ENCODE measurements around the gene CAMSAP1. TPM values are rescaled to one million over a fixed set of nuclear protein-coding genes. Genes with fewer than 3 reads are reported as not detected.
A peak's percentile ranks its signal among the peaks of the same experiment; 100 is the strongest.

Gene CAMSAP1
- polyA plus RNA-seq, 12 donors = 18.1 to 32.5 (median 25.4) TPM; not detected in 1

DNA sequence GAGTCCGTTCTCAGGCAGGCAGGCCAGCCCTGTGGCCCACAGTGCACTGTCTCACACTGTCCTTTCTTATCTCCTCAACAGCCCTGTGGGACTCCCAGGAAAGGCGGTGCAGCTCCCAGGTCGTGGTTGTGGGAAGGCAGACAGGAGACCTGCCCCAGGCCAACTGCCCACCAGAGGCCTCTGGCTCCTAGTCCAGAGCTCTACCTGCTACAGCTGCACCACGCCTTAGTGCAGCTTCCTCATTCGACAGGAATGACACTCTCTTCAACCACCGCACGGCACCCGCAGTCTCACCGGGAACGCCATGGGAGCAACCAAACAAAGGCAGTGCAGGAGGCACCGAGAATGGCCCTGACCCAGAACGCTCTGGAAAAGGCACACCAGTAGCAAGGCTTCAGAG lies 25.3 kb downstream of the CAMSAP1 start:
- DNase-seq = no peak

DNA sequence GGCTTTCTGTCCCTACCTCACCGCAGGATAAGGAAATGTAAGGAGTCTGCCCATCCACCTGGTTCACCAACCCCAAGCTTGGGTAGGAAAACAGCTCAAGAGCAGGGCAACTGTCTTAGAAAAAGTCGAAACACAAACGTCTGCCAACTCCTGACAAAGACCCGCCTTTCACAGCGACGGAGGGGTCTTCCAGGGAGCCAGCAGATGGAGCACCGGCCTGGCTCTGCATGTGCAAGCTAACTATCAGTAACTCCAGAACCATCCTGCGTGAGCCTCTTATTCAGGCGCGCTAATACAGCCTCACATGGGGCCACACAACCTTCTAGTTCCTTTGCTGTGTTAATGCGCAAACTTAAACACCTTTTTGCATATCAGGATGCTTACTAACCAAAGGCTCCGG lies 26.9 kb downstream of the CAMSAP1 start:
- no peak for DNase-seq

DNA sequence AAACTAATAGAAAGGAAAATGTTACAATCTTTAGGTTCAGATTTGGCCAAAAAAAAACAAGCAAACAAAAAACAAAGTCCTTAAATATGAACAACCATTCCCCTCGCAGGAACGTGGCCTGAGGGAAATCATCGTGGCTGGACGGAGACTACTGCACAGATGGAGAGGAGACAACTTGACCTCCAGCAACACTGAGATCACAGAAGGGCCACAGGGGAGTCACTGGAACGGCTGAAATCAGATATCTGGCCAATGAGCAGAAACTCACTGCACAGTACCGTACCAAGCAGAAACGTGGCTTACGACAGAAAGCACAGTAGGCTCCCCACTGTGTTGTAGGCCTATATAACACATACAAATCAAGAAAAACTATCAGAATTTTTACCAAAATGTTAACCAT lies 27.7 kb downstream of the CAMSAP1 start:
- no peak for DNase-seq

DNA sequence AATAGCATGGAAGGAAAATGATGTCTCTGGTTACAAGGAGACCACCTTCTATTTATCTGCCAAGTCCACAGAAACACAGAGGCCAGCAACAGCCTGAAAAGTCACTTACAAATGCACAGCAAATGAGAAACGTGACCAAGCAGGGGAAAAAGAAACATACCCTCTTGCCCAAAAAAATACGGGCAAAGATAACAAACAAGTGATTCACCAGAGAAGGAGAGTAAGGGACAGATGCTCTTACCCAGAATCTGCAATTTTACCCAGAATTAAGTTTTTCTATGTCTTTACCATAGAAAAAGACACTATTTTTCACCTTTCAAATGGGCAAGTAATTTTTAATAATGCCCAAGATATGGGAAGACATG lies 28.1 kb downstream of the CAMSAP1 start:
- no peak for DNase-seq

DNA sequence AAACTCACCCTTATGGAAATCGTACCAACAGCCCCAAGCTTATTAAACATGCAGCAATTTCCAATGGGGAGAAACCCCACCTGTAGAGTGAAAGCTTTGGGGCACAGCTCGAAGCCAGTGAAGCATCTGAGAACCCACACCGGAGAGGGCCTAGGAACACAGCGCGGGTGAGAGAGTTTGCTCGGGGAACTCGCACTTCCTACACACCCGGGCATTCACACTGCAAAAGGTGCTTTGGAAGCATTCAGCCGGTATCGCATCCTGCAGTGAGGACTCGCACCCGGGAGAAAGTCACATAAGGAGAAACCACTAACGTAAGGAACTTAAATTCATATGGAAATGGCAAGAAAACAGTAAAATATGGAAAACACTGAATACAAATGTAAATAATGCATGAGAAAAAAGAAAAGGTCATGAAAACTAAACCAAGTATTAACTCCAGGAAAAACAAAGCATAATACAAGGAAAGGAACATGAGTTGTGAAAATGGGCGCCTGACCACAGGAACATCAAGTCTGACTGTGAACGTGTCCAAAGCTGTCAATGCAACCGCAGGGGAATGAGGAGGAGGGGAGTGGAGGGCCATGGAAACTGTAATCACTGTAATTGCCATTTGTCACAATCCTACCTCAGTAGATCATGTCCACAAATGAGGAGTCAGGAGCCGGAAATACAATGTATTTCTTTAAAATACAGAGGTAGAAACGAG lies 28.7 kb downstream of the CAMSAP1 start:
- no peak for DNase-seq

DNA sequence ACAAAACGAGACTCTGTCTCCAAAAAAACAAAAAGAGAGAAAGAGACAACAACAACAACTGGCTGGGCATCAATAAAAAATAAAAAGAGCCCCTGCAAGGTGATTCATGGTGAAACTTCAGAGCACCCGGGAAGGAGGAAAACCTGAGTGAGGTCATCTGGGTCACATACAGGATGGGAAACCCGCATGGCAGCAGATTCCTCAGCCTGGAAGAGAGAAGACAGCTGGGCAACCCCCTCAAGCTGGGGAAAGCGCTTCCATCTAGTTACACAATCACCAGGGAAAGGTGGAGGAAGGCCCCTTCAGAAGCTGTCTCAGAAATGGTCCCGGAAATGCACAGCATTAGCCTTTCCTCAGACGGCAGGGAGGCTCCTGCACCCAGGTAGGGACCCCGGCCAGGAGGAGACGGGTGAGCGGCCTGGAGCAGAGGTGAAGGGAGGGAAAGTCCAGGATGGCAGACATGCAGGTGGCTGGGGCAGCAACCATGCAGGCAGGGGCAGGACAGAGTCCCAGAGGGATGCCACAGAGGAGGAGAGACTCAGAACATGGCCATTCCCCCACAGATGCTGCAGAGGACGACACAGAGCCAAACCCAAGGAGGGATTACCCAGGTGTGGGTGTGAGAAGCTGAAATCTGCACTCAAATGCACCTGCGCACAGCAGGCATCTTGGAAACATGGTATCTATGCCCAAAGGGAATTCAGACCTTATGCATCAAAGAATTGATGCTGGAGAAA lies 29.4 kb downstream of the CAMSAP1 start:
- DNase-seq = no peak

DNA sequence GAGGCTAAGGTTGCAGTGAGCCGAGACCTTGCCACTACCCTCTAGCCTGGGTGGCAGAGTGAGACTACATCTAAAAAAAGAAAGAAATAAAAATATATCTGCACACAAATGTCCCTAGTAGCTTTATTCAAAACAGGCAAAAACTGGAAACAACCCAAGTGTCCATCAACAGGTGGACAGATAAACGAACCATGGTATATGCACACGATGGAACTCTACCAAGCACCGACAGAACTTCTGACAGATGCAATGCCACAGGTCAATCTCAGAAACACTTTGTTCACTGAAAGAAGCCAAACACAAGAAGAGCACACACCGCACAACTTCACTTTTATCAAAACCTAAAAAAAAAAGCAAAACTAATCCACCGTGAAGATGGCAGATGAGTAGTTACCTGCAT lies 30.4 kb downstream of the CAMSAP1 start:
- no peak for DNase-seq

DNA sequence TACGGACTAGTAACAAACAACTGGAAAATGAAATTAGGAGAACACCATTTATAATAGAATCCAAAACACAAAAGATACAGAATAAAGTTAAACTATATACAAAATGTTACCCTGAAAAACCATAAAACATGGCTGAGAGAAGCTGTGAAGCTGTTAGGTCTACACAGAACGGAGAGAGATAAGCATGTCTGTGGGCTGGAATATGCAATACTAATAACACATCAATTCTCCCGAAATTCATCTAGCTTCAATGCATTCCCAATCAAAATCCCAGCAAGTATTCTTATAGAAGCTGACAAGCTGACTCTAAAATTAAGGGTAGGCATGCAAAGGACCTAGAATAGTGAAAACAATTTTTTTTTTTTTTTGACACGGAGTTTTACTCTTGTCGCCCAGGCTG lies 32.5 kb downstream of the CAMSAP1 start:
- DNase-seq = no peak

DNA sequence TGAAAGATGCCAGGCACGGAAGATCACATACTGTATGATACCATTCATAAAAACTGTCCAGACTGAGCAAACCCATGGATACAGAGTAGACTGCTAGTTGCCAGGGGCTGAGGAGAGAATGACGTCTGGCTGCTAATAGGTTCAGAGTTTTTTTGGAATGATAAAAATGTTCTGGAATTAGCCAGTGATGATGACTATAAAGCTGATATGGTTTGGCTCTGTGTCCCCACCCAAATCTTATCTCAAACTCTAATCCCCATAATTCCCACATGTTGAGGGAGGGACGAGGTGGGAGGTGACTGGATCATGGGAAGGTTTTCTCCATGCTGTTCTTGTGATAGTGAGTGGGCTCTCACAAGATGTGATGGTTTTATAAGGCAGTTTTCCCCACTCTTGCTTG lies 37.4 kb downstream of the CAMSAP1 start:
- DNase-seq = no peak

DNA sequence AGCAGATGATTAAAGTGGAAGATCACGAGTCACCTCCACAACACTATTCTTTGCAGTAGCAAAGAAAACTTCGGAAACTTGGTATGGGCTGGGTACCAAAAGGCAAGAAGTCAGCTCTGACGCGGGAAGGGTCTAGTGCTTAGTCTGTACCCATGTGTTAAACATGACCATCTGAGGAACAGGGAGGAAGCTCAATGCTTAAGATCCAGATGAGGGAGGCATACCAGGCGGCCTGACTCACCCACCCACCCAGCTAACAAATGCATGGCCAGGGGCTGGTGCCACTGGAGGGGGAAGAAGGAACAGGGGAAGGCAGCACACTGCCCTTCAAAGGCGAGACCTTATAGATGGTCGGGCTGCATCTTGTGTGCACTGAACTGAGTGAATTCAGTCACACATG lies 41.8 kb downstream of the CAMSAP1 start:
- no peak for DNase-seq

DNA sequence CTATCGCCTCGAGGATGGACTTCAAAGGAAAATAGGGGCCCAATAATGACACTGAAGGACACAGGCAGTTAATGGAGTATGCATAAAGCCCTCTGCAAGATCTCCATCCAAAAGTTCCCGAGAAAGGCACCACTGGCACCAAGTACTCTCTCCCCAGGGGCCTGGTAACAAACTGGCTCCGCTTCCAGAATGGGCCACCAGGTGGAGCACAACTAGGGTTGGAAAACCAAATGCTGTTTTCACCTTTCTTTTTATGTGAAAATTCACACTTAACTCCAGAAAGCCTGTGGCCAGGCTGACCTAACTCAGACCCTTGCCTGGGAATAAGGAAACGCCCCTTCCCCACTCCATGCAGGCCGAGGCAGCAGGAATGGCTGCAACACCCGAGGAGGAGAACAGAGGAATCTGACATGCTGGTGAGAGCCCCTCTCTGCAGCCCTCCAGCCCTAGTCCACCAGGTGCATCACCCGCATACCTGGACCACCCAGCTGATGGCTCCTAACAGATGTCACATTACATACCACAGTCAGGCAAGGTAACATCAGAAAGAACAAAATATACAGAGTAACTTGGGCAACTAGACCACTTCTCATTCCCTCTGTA lies 42.8 kb downstream of the CAMSAP1 start:
- DNase-seq = peak; percentile 37

DNA sequence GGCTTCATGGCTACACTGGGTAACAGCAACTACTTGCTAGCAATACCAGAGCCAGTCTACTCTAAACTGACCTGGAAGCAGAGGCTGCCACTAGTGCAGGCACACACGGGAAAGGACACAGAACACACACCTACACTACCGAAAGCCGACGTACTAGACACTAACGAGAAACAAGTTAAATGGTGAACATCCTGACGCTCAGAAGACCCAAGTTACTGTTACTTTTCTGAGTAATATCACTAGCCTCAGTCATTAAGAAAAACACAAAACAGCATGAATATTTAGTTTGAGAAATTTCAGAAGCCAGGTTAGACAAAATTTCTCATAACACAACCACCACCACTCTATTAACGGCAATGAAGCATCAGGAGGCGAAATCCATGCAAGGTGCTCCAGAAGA lies 44.5 kb downstream of the CAMSAP1 start:
- DNase-seq = no peak

DNA sequence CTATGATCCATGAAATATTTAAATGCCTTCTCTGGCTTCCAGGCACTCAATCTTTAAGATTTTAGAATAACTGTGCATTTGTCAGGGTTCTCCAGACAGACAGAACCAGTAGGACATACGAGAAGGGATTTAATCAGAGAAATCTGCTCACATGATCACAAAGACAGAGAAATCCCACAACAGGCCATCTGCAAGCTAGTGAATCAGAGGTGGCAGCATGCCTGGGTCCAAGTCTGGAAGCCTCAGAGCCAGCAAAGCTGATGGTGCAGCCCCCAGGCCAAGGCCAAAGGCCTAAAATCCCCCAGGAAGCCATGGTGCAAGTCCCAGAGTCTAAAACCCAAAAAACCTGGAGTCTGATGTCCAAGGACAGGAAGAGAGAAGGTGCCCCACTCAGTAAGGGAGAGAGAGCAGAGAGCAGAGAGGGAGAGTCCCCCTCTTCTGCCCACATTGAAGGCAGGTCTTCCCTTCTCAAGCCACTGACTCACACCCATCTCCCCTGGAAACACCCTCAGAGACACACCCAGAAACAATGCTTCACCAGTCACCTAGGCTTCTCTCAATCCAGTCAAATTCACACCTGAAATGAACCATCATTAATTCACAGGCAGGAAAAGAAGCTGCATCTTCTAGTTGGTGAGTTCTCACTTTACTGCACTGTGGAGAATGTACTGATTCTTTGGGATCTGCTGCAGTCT lies 48.7 kb downstream of the CAMSAP1 start:
- DNase-seq = no peak

DNA sequence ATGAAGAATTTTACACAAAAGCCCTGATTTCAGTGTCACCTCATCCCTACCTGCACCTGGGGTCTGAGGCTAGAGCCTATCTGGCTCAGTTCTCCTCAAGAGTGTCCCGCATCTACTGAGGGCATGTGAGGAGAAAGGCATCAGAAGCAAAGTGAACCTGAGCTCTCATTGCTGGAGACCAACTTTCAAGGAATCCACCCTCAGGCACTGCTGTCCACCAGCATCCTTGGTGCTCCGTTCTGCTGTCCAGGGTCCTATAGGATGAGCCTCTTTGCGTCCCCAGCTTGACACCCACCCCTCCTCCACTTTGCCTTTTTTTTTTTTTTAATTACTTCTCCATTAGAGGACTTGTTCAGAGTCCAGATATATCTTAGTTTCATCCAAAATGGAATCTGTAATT lies 49.5 kb downstream of the CAMSAP1 start:
- no peak for DNase-seq

DNA sequence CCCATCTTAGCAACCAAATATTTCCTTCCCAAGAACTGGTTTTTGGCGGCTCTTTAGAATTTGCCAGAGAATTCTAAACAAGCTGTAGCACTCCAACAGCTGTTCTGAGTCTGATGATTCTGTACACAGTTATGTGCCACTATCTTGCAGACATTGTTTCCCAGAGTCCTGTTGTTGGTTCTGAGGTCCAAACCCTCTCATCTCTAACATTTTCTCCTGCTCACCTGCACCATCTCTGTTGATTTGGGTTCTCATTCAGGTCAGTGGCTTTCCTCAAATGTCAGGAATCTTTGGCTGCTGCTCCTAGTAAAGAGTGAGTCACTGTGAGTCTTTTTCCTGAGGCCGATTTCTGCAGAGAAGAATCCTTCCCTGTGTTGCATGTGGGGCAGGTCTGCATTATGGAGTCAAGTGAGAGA lies 50.0 kb downstream of the CAMSAP1 start:
- no peak for DNase-seq

DNA sequence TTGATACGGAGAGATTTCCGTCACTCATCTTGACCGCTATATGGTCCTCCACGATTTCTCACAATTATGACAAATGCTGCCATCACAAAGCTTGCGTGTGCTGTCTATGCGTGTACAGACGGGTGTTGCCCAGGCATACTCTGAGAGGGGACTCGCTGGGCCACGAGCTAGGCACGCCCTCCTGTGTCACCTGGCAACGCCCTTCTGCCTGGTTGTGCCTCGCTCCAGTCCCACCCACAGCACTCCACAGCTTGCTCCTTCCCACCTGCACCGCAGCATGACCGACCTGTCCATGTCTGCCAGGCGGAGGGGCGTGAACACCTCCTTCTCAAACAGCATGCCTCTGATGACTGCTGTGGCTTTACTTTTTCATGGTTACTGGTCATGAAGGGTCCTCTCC lies 55.6 kb downstream of the CAMSAP1 start:
- no peak for DNase-seq

DNA sequence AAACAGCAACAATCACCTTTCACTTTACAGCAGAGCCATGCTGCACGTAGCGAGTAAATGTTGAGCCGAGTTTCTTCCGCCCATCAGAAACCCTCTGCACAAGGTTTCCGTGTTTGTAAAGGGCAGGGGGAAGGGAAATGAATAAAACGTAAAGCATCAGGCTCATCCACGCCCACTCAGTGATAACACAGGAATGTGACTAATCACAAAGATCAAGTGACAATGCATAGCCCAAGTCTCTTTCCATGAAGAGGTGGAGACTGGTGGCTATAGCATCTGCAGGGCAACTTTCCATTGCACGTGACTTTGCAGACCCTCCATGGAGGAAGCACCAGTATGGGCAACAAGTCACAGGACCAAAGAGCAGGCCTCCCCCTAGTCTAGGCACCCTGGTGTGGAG lies 56.6 kb downstream of the CAMSAP1 start:
- DNase-seq = no peak

DNA sequence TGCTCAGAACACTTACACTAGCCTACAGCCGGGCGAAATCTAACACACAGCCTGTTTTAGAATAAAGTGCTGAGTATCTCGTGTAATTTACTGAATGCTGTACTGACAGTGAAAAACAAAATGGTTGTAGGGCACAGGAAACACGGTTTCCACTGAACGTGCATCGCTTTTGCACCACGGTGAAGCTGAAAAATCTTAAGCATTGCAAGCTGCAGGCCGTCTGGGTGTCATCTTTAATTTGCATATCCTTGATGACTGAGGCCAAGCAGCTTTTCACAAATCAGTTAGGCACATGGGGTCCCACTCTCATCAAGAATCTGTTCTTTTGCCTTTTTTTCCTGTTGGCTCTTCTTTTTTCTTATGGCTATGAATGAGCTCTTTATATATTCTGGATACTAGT lies 58.2 kb downstream of the CAMSAP1 start:
- DNase-seq = no peak

DNA sequence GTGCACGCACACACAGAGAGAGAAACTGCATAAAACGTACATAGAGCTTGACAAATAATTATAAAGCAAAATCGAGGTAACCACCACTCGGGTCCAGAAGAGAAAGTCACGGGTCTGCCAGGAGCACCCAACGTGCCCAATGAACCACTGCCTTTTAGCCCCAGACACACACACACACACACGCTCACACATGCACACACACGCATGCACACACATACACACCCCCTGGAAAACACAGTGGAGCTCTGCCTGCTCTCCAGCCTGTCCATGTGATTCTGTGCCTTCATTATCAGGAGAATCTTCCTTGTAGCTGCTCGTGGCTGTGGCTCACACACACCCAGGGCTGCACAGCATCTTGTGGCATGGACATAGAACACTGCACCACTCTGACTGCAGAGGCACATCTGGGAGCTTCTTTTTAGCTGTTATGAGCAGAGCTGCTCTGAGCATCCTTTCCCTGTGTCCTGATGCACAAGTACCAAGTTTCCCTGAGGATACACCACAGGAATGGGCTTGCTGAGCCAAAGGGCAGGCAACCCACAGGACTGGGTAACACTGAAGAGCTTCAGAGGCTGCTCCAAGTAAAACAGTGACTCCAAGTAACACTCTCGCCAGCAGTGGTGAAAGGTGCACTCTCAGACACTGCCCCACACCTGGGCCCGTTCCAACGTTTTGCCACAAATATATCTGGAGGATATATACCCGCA lies 58.9 kb downstream of the CAMSAP1 start:
- DNase-seq = no peak

DNA sequence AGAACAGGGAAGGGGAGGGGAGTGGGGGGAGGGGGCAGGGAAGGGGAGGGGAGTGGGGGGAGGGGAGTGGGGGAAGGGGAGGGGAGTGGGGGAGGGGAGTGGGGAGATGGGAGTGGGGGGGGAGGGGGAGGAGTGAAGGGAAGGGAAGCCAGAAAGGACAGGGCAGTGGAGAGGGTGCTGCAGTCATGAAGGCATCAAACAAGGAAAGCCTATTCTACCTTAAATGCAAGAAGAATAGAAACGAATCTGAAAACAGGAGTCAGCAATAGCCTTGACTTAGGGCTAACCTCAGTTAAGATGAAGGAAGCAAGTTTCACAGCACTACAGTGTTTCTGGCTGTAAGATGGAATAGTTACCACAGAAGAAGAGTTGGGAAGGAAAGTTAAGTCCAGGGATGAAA lies 59.5 kb downstream of the CAMSAP1 start:
- no peak for DNase-seq

DNA sequence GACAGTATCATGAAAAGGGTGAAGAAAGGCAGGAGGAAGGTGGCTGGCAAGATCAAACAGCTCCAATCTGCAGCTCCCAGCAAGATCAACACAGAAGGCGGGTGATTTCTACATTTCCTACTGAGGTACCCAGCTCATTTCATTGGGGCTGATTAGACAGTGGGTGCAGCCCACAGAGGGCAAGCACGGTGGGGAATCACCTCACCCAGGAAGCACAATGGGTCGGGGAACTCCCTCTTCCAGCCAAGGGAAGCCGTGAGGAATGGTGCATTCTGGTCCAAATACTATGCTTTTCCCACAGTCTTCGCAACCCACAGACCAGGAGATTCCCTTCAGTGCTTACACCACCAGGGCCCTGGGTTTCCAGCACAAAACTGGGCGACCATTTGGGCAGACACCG lies 66.8 kb downstream of the CAMSAP1 start:
- no peak for DNase-seq

DNA sequence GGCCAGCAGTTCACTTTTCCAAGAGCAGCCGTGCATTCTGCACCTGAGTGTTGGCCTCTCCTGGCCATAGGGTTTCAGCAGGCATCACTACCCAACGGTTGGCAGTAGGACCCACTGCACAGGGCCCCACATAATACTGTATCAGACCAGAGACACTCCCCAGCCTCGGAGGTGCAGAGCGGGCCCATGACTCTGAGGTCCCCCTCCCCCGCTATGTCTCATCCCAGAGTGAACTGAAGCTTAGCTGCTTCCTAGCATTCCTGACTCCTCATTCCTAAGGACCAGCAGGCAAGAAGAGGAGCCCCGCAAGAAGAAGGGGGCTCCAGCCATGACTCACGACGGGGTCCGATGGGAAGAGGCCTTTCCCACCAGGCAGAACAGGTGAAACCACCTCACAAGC lies 67.2 kb downstream of the CAMSAP1 start:
- no peak for DNase-seq

Measured in muscle of arm (tissue), 12 donors.